Stimulated activated CD4-positive, alpha-beta T cell treated with anti-CD3 and anti-CD28 coated beads, Interleukin-4, amount 100 ng/mL, for 48 hours (primary cell): Measurements from ENCODE around the gene CAPS.

Experiments
- DNase-seq, 2 donors: peaks; one replicate each; pipeline ENCODE4 v3.0.0-alpha.2; 2020; ENCODE audit warnings: low read depth in 2 of 2

The CAPS gene

DNA sequence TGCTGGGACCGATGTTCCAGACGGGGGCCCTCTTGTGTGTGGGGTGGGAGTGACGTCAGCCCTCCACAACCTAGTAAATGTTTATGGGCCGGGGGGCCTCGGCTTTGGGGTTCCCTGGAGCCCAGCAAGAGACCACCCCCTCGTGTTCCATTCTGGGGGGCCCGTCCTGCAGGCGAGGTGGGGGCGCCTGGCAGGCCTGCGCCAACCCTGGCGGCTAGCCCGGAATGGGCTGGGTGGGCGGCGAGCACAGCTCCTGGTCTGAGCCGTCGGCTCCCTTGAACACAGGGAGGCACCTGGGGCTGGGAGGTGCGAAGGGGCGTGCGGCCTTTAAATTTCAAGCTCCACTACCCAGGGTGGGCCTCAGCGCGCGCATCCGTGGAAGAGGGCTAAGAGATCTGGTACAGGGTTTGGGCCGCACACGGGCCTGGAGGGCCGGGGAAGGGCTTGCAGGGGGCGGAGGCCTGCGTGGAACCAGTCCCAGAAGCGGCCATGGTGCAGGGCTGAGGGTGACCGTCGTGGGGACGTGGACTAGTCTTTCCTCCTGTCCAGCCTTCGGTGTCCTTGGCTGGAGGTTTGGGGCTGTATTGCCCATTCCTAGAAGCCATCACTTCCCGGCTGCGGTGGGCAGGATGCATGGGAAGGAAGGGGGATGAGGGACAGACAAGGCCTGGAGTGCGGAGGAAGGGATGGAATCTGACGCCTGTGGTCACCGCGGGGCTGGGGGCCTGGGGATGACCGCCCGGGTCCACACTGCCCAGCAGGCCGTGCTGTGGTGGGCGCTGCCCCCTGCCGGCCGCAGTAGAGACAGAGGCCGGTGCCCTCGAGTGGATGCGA is 21.9 kb upstream of the CAPS start:
- DNase-seq, result no peak

DNA sequence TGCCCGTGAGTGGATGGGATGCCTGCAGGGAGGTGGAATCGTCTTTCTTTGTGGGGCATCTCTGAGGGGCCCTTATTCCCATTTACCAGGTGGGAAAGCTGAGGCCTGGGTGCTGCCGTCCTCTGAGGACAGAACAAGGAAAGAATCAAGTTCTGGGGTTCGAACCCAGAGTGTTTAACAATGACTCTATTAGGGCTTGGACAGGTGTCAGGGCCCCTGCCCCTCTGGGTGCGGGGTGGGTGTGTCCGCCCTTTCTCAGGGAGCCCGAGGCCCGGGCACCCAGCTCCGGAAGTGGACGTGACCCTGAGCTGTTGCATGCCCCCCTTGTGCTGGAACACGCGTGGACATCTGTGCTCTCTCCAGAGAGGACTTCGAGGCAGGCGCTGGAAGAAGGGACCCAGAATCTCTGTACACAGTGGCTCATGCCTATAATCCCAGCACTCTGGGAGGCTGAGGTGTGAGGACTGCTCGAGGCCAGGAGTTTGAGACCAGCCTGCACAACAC is 21.2 kb upstream of the CAPS start:
- DNase-seq, result no peak

DNA sequence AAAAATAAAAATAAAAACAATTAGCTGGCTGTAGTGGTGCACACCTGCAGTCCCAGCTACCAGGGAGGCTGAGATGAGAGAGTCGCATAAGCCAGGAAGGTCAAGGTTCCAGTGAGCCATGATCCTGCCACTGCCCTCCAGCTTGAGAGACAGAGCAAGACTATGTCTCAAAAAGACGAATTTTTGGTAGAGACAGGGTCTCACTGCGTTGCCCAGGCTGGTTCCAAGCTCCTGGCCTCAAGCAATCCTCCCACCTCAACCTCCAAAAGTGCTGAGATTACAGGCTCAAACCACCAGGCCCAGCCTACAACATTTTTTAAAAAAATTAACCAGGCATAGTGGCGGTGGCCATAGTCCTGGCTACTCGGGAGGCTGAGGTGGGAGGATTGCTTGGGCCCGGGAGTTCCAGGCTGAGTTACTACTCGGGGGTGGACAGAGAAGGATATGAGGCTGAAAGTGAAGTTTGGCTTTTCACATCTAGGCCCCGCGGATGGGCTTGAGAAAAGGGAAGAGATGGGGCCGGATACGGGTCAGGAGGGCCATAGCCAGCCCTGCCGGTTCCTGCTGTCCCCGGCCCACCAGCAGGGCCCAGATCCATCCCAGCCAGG is 20.7 kb upstream of the CAPS start:
- DNase-seq, result no peak

DNA sequence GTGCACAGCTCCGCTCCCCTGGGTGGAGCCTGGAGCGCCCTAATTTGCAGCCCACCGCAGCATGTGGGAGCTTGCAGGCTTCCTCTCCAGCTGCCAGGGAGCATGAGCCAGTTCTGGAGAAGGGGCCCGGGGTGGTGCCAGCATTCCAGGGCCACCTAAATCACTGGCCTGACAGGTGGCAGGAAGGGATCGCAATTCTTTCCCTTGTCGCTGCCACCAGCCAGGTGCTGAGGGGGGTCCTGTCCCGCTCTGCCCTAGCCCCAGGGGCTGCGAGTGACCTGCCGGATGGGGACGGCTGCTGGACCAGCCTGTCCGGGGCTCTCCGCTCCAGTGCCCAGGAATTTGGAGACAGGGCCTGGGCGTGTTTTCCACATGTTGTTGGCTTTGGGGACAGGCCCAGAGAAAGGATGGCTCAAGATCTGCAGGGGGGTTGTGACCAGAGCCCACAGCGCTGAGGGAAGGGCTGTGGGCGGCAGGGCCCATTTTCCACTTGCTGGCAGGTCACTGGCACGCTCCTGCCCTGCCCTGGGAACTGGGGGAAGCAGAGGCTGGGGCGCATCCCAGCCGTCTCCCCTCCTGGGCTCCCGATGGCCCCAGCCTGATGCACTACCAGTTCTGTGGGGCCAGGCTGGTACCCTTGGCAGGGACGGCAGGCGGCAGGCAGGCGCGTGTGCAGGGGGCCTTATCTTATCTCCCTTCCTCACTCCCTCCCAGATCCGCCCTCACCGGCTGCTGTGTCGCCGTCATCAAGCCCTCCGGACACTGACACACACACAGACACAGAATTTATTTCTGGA is 19.9 kb upstream of the CAPS start:
- no peak for DNase-seq

DNA sequence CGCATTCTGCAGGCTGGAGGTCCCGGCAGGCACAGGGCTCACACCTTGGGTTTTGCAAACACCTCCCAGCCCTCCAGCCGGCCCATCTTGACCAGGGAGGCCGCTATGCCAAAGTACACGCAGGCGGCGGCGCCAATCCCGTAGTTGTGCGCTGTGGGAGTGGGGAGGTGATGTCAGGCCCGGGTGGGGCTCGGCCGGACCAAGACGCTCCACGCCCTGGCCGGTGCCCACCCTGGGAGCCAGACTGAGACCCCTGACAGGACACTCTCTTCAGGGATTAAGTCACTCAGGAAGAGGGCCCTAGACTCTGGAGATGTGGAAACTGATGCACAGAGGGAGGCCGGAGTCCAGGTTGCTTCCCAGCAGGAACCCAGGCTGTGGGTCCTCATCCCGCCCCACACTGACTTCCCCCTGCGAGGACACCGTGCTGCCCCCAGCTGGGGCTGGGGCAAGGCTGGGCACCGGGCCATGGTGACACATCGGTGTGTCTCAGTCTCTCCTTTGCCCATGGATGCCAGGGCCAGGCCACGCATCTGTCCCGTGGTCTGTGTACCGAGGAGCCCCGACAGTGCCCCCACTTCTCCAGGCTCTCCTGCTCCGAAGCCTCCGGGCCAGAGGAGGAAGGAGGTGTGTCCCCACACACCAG is 19.2 kb upstream of the CAPS start:
- DNase-seq, result no peak

DNA sequence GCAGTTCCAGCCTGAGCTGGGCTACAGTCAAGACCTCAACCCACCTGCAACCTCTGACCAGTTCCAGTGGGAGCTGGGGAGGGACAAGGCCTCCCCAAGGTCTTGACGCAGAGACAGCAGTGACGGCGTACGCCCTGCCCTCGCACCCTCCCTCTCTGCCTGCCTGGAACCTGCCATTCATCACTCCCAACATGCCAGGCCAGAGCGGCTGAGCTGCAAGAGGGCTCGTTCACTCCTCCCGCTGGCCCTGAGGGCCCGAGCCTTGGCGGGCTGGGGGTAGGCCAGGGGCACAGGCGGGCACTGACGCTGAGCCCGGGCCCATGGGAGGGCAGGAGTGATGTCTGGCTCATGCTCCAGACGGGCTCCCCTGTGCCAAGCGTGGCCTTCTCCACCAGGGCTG is 18.6 kb upstream of the CAPS start:
- no peak for DNase-seq

DNA sequence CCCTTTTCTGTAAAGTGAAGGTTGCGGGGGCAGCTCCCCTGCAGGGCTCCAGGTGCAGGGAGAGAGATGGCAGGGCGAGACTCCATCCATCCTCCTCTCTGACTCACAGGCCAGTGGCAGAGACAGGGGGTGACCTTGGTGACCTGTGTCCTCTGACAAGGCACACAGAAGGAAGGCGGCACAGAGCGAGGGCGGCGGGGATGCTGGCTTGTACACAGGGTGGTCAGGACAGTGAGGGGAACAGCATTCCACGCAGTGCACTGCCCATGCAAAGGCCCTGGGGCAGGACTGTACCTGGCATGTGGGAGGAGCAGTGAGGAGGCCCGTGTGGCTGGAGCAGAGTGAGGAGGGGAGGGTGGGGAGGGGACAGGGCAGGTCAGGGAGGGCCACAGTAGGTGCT is 18.2 kb upstream of the CAPS start:
- no peak for DNase-seq

DNA sequence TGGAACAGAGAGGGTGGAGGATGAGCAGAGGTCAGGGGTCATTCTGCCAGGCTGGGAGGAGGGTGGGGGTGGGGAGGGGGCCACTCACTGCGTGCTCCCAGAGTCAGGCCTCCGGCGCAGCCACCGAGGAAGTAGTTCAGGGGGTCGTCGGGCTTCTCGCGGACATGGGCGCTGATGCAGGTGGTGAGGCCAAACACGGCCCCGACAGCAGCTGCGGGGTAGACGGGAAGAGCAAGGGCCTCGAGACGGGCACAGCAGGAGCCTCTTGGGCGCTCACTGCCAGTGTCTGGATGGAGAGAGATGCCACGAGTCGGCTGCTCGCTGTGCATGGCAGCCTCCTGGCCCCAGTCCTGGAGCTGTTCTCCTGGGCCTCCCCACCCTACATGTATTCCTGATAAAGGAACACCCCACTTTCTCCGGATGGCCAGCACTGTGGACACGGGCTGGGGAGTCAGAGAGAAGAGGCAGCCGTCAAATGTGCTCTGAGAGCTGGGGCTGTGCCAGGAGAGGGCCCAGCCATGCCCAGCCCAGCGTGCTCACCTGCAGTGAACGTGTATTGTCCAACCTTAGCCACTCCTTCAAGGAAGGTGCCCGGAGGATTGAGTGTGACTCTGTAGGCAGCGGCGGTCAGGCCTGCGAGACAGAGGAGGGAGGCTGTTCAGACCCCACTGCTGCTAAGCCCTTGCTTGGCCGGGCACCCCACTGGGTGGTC is 17.5 kb upstream of the CAPS start:
- DNase-seq, result no peak

DNA sequence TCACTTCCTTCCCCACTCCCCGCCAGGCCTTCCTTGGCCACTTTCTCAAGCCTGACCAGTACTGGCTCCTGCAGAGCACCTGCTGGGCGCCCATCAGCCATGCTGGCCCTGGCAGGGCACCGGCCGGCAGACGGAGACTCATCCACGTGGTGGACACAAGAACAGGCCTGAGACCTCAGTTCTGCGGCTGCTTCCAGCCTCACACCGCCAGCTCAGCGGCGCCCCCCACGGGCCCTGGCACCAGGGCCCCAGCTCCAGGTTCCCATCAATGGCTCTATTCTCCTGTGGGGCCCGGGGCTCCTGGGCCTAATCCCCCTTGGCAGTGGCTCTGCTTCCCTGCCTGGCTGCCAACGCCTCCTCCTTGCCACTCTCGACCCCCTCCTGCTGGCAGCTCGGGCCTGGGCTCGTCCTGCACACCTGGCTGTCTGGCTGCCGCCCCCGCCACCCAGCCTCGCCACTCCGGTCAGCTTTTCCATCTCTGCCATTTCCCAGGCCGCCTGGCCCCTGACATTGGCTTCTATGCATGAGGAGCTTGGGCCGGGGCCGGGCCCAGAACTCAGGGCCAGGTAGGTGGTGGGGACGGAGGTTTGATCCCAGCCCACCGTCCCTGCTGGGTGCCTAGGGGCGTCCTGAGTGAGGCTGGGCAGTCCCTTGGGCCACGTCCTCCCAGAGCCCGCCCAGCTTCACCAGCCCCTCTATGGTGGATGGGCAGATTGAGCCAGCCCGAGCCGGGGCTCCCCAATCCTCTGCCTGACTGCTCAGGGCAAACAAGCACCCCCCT is 16.7 kb upstream of the CAPS start:
- no peak for DNase-seq

DNA sequence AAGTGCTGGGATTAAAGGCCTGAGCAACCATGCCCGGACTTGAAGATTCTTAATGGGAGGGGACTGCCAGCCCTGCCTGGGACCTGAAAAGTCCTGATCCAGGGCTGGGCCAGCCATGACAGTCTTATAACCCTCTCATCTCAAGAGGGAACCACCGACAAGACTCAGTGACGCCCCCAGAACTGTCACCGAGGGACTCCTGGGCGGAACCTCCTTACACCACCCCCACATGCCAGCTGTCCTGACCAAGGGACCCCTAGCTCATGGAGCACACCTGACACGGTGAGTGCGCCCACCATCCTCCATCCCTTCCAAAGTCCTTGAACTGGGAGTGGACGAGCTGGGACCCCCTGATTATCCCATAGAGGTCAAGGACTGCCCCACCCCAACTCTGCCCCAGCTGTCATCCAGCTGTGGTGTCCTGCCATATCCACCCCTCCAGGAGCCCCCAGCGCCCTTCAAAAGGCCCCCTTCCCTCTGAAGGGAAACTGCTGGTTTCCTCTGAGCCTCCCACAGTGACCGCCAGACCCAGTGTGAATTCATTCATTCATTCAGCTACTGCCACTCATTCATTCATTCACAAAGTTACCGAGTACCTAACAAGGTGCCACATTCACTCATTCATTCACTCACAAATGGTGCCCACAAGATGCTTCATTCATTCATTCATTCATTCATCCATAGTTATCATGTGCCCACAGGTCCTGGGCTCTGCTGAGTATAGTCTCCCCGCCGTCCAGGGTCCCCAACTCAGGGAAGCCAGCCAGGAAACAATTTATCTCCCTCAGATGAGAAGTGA is 14.1 kb upstream of the CAPS start:
- DNase-seq, result no peak

DNA sequence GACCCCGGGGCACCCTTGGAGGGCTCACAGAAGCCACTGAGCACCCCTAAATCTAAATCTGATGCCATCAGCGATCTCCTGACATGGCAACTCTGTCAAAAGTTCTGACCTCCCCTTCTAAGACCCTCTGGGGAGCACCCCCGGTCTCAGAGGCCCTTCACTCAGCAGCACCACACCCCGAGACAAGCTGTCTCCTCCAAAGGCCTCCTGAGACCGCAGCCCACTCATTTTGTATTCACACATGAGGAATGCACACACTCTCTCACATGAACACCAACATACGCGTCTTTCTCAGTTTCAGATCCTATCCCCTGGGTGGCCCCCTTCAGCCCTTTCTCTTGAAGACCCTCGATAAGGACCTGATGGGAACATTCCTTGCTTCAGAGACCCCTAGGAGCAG is 13.1 kb upstream of the CAPS start:
- DNase-seq, result no peak

DNA sequence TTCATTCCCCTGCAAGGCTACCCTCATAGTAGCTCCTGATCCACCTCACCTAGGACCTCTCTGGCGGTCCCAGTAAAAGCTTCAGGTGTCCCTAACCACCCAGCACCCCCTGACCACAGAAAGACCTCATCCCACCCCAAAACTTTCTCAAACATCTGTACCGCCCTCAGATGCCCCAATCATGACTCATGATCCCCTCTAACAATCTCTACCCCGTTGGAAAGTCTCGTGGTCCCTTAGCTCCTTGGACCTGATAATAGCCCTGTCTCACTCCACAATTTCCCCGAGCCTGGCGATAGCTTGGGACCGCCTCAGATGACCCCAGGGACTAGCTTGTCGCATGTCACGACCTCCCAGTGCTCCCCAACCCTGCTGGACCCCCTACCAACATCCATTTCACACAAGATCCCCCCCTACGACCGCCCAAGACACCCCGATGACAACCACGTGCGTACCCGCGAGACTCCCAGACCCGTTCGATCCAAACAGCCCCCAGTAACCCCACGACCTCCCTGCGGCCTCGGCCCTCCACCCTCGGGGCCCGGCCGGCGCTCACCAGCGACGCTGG is 10.9 kb upstream of the CAPS start:
- no peak for DNase-seq

DNA sequence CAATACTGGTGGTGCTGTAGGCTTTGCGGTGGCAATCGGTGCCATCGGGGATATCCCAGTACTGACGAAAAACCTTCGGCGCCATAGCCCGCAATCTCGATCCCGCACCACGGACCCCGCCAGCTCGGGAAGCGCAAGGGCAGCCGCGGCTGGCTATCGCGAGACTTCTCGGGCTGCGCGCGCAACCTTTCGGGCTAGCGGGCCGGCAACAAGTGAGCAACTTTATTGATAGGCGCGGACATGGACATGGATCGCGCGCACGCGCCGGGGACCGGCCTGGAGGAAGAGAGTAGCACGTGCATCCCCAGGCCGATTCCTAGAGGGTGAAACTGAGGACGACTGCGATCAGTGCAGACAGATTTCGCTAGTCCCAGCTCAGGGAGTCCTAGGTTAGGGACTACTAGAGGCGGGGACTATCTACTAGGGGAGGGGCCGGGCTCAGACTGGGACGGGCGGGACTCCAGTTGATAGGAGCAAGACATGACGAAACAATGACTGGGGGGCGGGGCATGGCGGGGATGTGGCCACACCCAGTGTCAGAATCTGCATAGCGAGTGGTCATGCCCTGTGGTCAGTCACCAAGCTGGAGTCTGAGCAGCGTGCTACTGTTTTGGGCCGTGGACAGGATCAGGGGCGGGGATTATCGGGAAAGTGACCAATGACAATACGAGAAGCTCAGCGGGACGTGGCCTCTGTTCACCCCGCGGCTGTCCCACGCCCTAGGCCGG is 10.3 kb upstream of the CAPS start, which contains the start of gene NDUFA11:
NDUFA11 (minus strand) TSS at position 167 of the 728 bp plus-strand sequence; CDS start at position 85, 82 bp downstream.
- peak; percentile 95 to 98 for DNase-seq

DNA sequence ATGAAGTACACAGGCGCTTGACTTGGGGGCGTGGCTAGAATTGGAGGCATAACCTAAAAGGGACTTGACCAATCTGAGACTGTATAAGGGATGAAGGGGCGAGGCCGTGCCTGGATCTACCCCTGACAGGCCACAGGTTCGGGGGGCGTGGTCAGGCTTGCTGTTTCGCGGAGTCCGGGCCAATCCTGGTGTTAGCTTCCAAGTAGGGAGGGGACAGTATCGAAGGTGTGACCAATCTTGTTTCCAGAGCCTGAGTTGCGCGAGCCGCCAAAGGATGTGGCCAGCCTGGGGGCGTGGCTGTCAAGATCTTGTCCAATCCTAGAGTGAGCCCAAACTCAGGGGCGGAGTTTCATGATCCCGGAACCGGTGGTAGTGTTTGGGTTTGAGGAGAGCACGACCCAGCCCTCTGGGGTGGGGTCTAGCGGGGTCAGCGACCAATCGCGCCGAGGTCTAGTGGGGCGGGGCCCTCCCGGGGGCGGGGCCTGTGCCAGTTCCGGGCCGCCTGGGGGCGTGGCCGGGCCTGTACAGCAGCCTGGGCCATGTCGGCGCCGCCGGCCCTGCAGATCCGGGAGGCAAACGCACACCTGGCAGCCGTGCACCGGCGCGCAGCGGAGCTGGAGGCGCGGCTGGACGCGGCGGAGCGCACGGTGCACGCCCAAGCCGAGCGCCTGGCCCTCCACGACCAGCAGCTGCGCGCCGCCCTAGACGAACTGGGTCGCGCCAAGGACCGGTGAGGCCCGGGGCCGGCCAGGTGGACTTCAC is 9.5 kb upstream of the CAPS start, which contains the start of gene VMAC:
VMAC (plus strand) TSS at position 521 of the 762 bp plus-strand sequence; CDS start at position 540, 19 bp downstream.
- peak; percentile 99 to 100 for DNase-seq

DNA sequence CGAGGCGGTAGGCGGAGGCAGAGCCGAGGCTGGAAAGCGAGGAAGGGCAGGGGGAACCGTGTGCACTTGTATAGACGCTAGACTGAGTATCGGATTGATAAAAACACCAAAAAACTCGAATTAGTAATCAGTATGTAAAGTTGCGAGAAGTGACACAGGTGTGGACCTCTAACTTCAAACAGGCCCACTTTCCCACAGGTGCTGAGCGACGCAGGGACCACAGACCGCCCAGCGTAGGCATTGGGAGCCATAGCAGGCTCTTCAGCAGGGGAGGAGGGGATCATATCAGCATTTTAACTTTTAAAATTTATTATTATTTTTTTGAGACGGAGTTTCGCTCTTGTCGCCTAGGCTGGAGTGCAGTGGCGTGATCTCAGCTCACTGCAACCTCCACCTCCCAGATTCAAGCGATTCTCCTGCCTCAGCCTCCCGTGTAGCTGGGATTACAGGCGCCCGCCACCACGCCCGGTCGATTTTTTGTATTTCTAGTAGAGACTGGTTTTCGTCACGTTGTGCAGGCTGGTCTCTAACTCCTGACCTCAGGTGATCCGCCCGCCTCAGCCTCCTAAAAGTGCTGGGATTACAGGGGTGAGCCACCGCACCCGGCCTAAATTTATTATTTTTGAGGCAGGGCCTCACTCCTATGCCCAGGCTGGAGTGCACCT is 8.8 kb upstream of the CAPS start:
- no peak for DNase-seq

DNA sequence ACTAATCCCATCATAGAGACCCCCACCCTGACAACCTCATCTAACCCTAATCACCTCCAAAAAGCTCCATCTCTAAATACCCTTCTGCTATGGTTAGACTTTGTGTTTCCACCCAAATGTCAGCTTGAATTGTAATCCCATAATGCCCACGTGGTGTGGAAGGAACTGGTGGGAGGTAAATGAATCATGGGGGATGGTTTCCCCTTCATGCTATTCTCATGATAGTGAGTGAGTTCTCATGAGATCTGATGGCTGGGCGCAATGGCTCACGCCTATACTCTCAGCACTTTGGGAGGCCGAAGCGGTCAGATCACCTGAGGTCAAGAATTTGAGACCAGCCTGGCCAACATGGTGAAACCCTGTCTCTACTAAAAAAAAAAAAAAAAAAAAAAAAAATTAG is 6.8 kb upstream of the CAPS start:
- no peak for DNase-seq
